Hematopoietic multipotent progenitor cell treated with erythropoietin and hydrocortisone succinate and interleukin-3 and kit ligand, for 6 days (in vitro differentiated cells): Measurements from ENCODE around the gene FOXI1.

Experiments used
- DNase-seq: peaks from one replicate; pipeline ENCODE4 v3.0.0-alpha.2; 2015

FOXI1 gene

DNA sequence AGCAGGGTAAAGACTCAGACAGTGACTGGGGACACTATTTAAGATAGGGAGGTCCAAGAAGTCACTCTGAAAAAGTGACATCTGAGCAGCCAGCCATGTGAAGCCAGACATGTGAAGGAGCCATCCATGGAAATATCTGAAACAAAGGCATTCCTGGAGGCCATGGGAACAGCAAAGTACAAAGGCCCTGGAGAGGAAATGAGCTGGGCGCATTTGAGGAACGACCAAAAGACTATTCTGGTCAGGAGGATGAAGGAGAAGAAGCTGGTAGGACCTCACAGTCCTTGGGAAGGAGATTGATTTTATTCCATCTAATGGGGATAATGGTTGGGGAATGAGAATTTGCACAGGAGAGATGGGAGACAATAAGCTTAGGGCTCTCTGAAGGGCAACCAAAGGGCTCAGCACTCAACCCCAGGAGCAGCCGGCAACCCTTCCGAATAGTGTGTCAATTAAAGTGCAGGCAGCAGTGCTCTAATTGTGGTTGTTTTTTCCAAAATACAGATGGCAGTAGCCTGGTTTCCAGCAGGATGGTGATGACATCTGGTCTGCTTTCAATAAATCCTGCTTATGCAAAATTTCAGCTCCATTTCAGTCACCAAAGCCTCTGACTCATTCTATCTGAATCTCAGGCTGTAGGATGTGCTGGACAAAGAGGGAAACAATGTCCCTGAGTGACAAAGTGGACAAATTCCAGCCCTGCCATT, 26.7 kb downstream of the FOXI1 start:
- DNase-seq, result no peak

DNA sequence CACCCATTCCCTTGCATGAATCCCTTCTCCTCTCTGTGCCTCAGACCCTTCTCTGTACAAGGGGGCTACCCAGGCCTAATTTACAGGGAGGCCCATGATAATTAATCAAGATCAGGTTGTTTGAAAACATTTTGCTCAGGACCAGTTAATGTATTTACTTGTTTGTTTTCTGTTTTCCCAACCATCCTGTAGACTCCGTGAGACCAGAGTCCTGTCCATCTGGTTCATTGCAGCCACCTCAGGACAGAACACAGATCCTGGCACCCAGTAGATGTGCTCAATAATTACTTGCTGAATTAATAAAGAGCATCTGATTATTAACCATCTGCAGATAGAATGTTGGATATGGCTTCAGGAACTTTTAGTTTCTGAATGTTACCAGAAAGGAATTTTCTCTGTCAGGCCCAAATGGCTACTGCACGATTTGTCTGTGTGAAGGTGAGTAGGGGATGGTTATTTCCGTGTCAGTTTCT, 27.3 kb downstream of the FOXI1 start:
- DNase-seq, result no peak

DNA sequence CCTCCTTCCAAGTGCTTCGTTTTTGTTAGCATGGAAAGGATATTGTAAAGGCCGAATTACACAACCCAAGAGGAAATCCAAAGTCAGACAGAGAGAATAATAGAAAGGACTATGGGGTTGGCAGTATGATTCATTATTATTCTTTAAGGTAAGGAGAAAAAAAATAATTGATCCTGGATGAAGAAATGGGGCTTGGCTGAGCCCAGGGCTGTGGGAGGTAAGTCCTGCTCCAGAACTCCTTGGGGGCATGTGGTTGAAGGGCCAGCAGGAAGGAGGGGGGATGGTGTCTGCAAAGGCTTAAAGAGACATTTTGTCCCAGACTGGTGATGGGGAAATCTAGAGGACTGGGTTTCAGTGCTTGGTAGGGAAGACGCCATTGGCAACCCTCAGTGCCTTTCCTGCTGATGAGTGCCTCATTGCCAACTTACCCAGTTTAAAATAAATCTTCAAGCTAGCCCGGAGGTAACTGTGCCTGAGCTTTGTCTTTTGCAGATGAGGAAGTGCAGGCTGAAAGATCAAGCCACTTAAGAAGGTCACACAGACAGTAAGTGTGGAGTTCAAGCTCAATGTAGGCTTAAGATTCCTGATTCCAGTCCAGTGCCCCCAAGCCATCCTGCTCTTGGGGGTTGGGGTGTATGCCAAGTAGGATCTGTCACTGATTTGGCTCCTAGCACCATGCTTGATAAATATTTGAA, 30.2 kb downstream of the FOXI1 start:
- DNase-seq, result no peak

DNA sequence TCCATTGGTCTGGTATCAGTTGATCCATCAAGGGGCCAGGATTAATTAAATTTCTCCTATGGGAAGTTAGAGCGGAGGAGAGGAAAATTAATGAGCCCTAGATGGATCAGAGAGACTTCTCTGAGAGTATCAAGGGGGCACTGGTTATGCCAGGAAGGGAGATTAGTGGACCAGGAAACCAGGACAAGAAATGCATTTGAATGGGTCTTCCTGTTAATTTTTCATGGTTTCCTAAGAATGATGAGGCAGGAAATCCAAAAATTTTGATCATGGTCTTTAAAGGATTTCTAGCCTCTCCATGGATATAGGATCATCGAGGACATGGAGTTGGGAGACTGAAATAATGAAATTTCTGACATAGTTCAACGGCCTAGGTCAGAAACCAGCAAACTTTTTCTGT, 30.8 kb downstream of the FOXI1 start:
- no peak for DNase-seq

DNA sequence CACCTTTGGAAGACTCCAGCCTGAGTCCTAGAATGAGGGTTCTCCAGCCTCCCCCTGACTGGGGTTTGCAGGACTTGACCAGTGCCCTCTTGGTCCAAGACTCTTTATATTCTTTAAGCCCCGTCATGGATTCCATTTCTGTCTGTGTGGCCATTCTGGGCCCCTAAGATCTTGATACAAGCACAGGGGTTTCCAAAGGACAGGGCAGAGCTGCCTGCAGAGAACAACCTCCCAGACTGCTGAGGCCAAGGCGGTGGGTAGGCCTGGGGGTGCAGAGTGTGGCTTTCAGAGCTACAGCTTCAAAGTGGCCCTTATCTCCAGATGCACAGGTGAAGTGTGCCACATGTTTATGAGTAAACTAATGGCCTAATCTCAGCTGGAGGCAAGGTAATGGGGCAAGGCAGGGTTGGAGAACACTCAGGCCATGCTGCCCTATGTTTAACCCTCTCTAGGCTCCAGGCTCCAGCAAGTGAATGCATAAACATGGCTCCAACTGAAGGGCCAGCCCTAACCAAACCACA, 32.1 kb downstream of the FOXI1 start:
- DNase-seq, result no peak

DNA sequence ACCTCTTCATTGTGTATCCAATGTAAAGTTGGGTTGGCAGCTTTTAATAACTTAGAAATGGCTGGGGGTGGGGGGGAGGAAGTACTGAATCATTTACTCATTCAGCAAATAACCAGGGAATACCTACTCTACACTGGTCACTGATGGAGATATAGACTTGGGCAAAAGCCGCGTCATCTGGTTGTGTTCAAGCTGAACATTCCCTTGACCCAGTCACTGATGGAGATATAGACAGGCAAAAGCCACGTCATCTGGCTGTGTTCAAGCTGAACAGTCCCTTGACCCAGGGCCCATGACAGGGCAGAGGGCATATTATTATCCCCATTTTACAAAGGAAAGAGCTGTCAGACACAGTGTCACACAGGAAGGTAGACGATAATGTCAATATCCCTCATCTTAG, 32.6 kb downstream of the FOXI1 start:
- DNase-seq, result no peak

DNA sequence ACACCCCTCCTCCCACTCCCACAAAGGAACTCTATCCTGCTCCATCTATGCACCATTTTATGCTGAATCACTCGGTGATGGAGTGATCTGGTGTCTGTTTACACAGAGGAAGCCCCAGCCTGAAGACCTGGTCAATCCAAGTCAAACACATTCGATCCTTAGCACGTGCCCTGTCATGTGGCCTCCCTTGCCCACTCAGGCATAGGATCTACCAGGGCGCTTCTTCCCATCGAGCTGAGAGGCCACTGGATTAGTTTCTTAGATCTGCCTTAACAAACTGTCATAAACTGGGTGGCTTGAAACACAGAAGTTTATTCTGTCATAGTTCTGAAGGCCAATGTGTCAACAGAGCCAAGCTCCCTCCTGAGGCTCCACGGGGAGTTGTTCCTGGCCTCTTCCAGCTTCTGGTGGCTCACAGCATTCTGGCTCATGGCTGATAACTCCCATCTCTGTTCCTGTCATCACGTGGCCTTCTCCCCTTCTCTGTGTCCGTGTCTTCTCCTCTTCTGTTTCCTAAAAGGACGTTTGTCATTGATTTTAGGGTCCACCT, 34.2 kb downstream of the FOXI1 start:
- DNase-seq, result no peak

DNA sequence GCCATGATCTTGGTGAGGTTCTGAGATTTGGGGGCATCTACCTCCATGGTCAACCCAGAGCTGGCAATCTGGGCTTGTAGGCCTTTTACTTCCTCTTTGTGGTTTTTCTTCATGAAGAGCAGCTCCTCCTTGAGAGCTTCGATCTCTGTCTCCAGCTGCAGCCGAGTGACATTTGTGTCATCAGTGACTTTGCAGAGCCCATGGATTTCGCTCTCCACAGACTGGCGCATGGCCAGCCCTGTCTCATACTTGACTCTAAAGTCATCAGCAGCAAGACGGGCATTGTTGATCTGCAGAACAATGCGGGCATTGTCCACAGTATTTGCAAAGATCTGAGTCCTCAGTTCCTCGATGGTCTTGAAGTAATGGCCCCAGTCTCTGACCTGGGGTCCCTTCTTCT, 35.5 kb downstream of the FOXI1 start:
- peak; percentile 50 for DNase-seq

DNA sequence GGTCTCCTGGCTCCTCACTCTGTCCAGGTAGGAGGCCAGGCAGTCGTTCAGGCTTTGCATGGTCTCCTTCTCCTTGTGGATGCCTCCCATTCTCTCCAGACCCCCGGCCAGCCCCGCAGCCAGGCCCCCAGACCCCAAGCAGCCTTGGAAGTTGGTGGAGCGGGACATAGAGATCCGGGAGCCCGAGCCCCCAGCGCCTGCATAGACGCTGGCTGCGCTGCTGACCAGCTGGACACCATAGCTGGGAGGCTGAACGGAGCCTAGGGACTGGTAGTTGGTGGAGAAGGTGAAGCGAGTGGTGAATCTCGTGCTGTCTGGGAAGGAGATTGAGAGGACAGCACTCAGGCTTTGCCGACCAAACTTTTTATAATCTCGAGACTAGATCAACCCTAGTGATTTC, 35.9 kb downstream of the FOXI1 start:
- no peak for DNase-seq

DNA sequence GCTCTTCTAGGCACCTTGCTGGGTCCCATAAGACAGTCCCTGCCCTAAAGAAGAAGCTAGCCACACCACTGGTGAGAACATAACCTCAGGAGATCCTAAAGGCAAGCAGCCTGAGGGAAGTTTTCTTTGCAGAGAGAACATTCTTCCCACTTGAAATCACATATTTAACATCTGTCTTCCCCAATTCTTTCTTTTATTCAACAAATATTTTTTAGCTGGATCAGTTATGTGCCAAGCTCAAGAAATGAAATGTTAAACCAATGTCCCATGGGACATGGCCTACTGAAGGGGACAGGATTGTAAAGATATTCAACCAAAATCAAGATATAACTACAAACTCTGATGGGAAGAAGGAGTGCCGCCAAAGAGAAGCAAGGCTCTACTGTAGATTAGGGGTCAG, 36.5 kb downstream of the FOXI1 start:
- no peak for DNase-seq

DNA sequence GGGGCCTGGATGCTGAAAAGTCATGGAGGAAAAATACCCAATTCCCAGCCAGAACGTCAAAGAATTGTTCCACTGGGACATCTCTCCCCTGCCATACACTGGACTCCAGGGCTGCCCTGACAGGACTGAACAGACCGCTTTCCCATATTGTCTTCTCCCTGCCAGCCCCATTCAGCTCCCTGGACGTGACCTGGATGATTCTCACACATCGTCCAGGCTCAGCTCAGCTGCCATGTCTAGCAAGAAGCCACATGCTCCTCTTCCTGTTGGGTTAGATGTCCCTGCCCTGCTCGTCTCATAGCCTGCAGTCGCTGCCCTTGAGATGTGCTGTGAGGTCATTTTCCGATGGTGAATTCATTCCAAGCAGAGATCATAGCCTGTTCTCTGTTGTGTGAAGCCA, 37.4 kb downstream of the FOXI1 start:
- DNase-seq, result no peak

DNA sequence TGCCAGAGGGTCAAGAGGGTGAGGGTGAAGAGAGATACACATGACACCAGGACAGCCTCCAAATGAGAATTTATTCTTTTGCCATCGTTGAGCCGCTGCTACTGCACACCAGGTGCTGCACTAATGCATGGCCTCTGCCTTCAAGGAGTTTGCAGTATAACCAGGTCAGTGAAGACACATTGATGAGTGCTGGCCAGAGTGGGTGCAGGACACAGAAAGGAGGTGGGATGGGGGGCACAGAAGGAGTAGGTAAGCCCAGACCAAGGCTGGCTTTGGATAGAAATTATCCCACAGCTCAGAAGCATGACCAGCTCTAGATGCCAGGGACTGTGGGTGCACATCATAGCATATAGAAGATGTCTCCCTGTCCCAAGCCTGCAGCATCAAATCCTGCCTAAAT, 38.0 kb downstream of the FOXI1 start:
- no peak for DNase-seq

DNA sequence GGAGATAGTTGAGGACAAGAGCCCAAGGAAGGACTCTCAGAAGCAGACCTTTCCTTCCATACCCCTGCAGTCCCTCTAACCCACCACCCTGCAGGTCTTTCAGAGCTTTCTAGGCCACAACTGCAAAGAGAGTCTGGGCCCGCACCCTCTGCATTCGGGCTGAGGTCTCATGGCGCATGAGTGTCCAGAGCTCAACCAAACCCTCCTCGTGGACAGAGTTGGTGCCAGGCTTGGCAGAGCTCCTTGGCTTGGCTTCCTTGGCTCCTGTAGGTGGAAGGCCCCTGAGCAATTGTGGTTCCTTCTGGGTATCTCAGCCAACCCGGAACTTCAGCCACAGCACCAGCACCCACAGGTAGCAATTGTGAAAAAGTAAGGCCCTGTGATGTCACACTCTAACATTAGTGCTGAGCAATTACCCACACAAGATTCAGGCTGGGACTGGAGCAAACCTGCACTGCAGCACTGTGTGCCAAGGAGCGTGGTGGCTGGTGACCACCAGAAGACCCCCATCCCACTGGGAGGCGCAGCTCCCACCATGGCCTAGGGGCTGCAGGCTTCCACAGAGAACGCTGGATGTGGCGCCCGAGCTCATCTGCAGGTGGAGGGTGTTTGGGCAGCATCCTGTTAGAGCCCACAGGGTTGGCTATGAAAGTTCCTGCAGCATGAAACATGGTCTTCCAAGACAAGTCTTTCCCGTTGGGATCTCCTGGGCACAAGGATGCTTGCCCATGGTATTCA, 38.8 kb downstream of the FOXI1 start:
- no peak for DNase-seq

DNA sequence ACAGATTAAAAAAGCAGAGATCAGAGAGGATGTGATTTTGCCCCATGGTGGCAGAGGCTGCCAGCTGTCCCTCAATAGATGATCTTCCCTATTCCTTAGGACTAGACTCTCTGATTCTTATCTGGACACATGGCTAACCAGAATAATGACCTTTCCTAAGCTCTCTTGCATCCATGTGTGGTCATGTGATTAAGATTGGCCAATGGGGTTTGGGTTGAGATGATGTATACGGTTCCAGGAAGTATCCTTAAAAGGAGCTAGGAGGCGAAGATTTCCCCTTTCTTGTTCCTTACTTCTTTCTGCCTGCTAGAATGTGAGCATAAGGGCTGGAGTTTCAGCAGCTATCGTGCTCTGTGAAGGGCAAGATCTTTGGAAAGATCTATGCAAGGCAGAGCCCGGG, 39.8 kb downstream of the FOXI1 start:
- peak; percentile 18 for DNase-seq

DNA sequence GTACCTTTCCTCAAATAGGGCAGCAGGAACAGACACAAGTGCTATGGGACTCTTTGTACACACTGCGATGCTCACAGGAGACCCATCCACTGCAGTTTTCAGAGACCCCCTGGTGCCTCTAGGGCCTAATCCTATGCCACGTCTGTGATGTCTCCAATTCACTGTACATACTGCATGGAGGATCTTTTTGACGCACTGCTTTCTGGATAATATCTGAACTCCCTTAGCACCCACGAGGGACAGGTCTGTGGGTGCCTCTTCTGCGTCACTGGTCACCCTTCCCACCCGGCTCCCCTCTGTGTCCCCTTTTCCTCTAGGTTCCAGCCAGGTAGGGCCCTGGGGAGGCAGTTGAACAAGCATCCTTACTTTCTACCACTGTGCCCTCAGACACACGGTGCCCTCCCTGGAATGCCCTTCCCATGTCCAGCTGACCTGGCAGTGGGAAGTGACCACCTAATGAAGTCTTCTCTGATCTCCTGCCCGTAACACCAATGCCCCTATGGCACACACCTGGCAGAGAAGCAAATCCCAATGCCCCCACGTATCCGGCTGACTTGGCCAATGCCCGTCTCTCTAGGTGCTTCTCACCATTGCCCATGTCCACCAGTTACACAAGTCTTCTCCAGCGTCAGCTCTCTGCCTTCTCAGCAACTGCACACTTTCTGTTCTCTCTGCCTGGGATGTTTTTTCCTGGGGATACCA, 41.5 kb downstream of the FOXI1 start:
- no peak for DNase-seq

DNA sequence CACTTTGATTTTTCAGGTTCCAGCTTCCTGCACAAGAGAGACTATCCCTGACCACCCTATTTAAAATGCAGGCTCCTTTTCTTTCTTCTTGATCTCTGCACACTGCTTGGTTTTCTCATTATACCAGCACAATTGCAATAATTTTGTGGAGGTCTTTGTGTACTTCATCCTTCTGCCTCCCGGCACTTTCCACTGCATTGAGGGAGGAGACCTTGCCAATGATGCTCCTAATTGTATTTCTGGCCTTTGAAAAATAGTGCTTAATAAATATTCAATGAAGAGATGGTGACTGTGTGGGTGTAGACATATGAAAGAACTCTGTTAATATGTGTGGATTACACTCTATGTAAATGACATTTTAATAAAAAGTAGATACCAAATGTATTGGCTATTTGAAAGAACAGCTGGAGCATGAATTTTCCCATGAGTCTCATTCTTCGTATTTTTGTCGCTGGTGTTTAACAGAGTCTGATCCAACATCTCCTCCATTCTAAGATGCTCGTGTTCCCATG, 42.1 kb downstream of the FOXI1 start:
- no peak for DNase-seq

DNA sequence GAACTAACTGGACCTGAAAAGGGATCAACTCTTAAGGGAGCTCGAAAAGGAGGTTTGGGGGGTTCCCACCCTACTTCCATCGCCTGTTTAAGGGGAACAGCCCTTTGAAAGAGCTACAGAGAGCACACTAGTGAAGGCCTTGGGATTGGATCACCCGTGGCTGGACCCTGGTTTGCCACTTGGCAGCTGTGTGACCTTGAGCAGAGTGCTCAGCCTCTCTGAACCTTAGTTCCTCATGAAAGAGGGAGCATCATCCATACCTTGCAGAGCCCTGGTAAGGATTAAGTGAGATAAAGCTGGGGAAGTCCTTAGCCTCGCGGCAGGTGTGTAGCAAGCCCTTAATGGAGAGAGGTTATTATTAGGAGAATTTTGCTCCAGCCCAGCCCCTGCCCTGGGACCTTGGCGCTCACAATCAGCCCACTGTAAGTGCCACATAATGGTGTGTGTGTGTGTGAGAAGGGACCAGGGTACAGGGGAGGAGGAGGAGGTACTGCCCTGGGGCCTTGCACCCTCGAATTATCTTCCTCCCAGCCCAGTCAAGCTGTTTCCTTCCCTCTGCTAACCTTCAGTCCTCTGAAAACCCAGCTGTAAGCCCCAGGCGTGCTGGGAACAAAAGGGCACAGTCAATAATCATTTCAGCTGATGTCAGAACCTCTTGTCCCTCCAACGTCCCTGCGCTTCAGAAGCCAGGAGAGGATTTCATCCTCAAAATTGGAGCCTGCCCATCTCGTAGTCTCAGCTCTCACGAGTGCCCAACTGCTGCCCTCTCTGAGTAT, 42.9 kb downstream of the FOXI1 start:
- no peak for DNase-seq

DNA sequence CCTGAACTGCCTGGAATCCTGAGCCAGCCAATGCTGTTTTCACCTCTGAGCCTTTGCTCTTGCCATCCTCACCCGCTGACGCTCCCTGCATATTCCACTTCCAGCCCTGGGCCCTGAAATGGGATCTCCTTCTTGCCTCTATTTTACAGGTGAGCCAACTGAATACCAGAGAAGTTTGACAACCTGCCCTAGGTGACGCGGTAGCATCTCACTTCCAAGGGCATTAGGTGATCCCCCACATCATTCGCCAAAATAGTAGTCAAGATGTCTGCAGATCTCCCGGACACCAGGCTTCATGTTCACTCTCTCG, 43.5 kb downstream of the FOXI1 start:
- DNase-seq, result no peak

DNA sequence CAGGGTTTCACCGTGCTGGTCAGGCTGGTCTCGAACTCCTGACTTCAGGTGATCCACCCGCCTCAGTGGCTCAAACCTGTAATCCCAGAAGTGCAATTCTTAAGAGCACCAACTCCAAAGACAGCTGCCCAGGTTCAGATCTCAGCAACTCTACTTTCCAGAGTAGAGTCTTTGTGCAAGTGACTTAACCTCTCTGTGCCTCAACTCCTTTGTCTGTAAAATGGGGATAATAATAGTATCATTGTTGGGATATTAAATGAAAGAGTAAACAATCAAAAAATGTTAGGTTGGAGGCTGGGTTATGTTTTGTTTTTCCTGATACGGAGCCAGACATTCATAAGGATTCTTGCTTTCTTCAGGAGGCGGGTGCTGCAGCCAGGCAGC, 45.0 kb downstream of the FOXI1 start:
- DNase-seq, result no peak

DNA sequence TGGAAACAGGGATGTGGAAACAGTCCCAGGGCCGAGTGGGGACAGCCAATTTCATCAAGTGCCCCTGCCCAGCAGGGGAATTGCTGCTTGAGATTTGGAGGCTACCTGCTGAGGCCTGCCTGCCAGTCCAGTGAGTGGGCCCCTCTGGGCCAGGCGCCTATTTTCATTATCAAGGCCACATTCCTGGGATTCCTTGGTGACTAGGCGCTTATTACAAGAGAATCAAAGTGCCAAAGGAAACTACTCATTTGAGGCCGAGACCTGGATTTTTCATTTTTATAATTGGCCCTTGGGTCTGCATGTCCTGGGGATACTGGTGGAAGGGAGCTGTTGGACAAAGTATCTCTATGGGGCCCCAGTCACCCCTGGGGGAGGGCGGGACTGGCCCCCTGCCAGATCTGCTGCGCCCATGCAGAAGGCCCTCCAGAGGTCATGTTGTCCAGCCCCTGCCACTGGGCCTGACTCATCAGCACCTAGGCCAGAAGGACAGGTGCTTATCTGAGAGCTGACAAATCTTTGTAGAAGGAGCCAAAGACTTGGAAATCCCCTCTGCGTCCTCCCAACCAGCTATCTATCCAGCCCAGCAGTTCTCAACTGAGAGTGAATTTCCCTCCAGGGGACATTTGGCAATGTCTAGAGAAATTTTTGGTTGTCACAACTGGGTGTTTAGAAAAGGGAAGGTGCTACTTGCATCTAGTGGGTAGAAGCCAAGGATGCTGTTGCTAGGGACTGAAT, 45.6 kb downstream of the FOXI1 start:
- peak; percentile 60 for DNase-seq

DNA sequence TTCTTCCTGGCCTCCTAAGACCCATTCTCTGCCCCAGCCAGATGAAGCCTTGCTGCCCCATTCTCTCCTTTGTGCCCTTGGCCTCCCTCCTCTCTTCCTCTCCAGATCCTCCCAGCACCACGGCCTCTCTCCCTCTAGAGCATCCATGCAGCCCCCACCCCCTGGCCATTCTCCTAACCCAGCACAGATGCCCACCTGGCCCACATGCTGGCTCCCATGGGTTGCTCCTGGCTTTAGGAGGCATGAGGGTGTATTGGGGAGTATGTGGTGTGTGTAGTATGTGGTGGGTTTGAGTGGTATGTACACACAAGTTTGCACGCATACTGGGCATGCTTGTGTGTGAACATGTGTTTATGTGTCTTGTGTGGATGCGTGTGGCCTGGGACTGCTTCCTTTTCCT, 47.1 kb downstream of the FOXI1 start:
- no peak for DNase-seq
